Mesothelial cell of epicardium (in vitro differentiated cells): ENCODE data around the gene KCNIP4. TPM values are rescaled to one million over a fixed set of nuclear protein-coding genes. Genes with fewer than 3 reads are reported as not detected.

ENCODE experiments used
- DNase-seq, 2 experiments: peaks; one replicate each; pipeline ENCODE4 v3.0.0; 2021; ENCODE audit warnings: low spot score in 2 of 2; ENCODE audit not compliant: unreplicated experiment in 2 of 2
- H3K27ac Mint-ChIP-seq: 2 replicates; pipeline ENCODE4 v1.8.0; 2021; ENCODE audit warnings: mixed read lengths
- H3K27me3 Mint-ChIP-seq: 2 replicates; pipeline ENCODE4 v1.8.0; 2021; ENCODE audit warnings: low read depth, mixed read lengths
- H3K36me3 Mint-ChIP-seq: 2 replicates; pipeline ENCODE4 v1.8.0; 2021; ENCODE audit warnings: mixed read lengths
- H3K4me1 Mint-ChIP-seq: 2 replicates; pipeline ENCODE4 v1.8.0; 2021; ENCODE audit warnings: mixed read lengths
- H3K4me3 Mint-ChIP-seq: 2 replicates; pipeline ENCODE4 v1.8.0; 2021; ENCODE audit warnings: mild to moderate bottlenecking, moderate library complexity, mixed read lengths
- H3K9me3 Mint-ChIP-seq: 2 replicates; pipeline ENCODE4 v1.8.0; 2021; ENCODE audit warnings: mixed read lengths
- CTCF ChIP-seq: fragments of 200-600 bp; sonication (generic); IDR thresholded peaks from one replicate; pipeline ENCODE4 v1.5.0; 2021; ENCODE audit warnings: antibody characterized with exemption; ENCODE audit not compliant: unreplicated experiment
- total RNA-seq: library from RNA; stranded (reverse); gene quantifications from 3 replicates; pipeline ENCODE4 v1.2.1, GENCODE V29; 2021

The KCNIP4 gene
- total RNA-seq, 1 donor from 2014 or later, result 3.0 TPM

DNA sequence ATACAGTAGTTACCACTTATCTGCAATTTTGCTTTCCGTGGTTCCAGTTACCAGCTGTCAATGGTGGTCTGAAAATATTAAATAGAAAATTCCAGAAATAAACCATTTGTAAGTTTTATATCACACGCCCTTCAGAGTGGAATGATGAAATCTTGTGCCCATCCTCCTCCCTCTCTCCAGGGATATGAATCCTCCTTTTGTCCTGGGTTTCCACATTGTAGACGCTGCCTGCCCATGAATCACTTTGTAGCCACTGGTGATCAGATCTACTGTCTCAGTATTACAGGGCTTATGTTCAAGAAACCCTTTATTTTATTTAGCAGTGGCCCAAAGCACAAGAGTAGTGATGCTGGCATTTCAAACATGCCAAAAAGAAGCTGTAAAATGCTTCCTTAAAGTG lies 198.6 kb downstream of the KCNIP4 start:
- H3K27me3 Mint-ChIP-seq, result peaks cover 10% of the 10 kb centered on the region
- no peak for DNase-seq
- H3K9me3 Mint-ChIP-seq, result no peaks in the 10 kb centered on the region
- H3K27ac Mint-ChIP-seq, result no peak overlapping the region
- peaks cover 17% of the 10 kb centered on the region for H3K4me1 Mint-ChIP-seq
- TF ChIP-seq CTCF, result no peak
- no peak overlapping the region for H3K4me3 Mint-ChIP-seq
- H3K36me3 Mint-ChIP-seq, result no peaks in the 10 kb centered on the region

GRCh38 chr4:21749412-21749811 lies 199.2 kb downstream of the KCNIP4 start:
- TF ChIP-seq CTCF, result no peak
- Mint-ChIP-seq H3K36me3 (no peaks in the 10 kb centered on the region), H3K27ac (no peak overlapping the region), H3K4me1 (peaks cover 17% of the 10 kb centered on the region), H3K9me3 (no peaks in the 10 kb centered on the region), H3K4me3 (no peak overlapping the region), H3K27me3 (peaks cover 10% of the 10 kb centered on the region)
- DNase-seq, result no peak

DNA sequence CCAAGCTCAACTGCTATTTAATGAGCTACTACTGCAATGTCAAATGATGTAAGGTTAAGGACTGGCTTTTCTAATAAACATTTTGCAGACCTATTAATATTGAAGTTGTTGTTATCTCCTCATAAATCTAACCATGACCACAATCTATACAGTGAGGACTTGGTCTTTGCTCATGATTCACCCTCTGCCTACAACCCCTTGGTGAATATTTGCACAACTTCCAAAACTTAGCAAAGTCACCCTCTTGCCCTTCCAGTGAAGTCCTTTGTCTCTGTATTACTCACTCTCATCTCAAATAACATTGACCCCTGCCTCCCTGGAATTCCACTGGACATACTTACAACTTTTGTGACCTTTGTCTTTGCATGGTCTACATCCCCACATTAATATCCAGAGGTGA lies 204.5 kb downstream of the KCNIP4 start:
- Mint-ChIP-seq H3K4me1 (no peaks in the 10 kb centered on the region), H3K9me3 (peaks cover 4% of the 10 kb centered on the region), H3K36me3 (no peaks in the 10 kb centered on the region), H3K27me3 (peaks cover 5% of the 10 kb centered on the region), H3K27ac (no peak overlapping the region), H3K4me3 (no peak overlapping the region)
- DNase-seq, result no peak
- no peak for TF ChIP-seq CTCF

GRCh38 chr4:21742326-21742725 lies 206.2 kb downstream of the KCNIP4 start:
- Mint-ChIP-seq H3K36me3 (no peaks in the 10 kb centered on the region), H3K4me1 (peaks cover 5% of the 10 kb centered on the region)

DNA sequence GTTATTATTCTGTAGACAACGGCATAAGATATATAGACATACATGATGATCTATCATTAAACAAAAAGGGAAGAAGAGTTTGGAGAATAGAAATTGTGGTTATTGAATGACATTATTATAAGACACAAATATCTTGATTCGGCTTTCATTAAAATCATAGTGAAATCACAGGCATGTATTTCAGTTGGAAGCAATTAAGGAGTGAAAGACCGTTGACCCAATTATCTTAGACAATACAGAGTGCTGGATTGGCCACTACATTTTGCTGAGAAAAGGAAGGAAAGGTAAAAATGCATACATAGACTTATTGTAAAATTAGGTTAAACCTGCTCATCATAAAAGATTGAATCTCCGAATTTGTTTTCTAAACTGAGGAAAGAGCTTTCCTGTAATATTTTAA lies 209.8 kb downstream of the KCNIP4 start:
- no peak for DNase-seq
- peaks cover 16% of the 10 kb centered on the region for H3K4me1 Mint-ChIP-seq

More at GRCh38 chr4:21742326-21742725, 206.2 kb downstream of the KCNIP4 start:
- H3K27me3 Mint-ChIP-seq, result peaks cover 2% of the 10 kb centered on the region
- TF ChIP-seq CTCF, result no peak
- H3K27ac Mint-ChIP-seq, result no peak overlapping the region
- peaks cover 4% of the 10 kb centered on the region for H3K9me3 Mint-ChIP-seq
- no peak for DNase-seq
- H3K4me3 Mint-ChIP-seq, result no peak overlapping the region

More for the DNA sequence above, 209.8 kb downstream of the KCNIP4 start:
- H3K27me3 Mint-ChIP-seq, result no peaks in the 10 kb centered on the region
- no peak overlapping the region for H3K4me3 Mint-ChIP-seq
- no peak for TF ChIP-seq CTCF
- H3K36me3 Mint-ChIP-seq, result no peaks in the 10 kb centered on the region
- peaks cover 4% of the 10 kb centered on the region for H3K9me3 Mint-ChIP-seq
- H3K27ac Mint-ChIP-seq, result no peak overlapping the region
